Measurements from ENCODE around the gene MTUS2. TPM values are rescaled to one million over a fixed set of nuclear protein-coding genes. Genes with fewer than 3 reads are reported as not detected.

Gene MTUS2
- total RNA-seq, 1 donor from 2014 or later: under 0.01 TPM

DNA sequence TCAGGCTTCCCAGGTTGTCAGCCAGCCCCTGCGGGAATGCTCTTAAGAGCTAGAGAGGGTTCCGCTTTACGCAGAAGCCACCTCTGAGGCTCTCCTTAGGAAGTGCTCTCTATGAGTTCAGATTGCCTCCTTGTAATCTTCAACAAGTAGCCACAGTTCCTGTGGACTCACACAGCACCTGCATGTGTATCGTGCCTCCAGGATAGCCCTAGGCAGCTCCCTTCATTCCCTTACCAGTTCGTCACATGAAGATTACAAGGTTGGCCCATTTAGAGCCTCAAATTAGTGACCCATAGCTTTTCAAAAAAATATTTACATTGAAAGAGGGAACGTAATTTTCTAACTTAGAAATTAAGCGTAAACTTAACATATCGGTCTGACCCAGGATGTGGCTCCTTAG is 284.3 kb downstream of the MTUS2 start:
- DNase-seq (ENCODE audit: low read depth, low spot score): no peak

DNA sequence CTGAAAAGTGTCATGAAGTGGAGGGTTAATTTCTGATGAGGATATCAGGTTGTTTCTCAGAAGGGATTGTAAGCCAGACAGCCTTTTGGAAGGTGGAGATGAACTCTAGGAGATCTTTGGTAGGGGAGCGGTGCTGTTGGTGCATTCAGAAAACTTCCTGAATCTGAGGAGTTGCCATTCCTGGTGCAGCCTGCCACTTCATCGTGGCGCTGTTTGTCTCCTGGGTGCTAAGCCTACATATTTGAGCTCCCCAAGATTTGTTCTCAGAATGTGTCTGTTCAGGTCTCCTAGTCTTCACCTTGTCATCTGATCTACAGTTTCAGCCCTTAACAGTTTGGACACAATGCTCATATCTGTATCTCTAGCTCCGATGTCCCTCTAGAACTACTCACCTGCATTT is 285.6 kb downstream of the MTUS2 start:
- DNase-seq (ENCODE audit: low read depth, low spot score): no peak

DNA sequence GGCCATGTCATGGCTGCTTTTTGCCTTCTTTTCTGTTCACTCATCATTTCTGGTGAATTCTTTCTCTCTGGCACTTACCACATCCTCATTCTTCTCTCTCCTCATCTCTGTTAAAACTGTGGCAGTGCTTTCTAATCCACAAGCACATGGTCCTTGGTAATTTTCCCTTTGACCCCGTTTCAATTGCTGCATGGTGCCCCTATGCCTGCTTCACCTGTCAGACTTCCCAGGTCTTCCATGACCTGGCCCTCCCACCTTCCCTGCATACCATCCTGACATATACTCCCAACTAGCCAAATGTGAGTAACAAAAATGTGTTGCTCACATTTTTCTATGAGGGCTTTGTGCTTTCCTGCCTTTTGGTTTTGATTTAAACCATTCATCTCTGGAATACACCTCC is 286.5 kb downstream of the MTUS2 start:
- DNase-seq (ENCODE audit: low read depth, low spot score): no peak

DNA sequence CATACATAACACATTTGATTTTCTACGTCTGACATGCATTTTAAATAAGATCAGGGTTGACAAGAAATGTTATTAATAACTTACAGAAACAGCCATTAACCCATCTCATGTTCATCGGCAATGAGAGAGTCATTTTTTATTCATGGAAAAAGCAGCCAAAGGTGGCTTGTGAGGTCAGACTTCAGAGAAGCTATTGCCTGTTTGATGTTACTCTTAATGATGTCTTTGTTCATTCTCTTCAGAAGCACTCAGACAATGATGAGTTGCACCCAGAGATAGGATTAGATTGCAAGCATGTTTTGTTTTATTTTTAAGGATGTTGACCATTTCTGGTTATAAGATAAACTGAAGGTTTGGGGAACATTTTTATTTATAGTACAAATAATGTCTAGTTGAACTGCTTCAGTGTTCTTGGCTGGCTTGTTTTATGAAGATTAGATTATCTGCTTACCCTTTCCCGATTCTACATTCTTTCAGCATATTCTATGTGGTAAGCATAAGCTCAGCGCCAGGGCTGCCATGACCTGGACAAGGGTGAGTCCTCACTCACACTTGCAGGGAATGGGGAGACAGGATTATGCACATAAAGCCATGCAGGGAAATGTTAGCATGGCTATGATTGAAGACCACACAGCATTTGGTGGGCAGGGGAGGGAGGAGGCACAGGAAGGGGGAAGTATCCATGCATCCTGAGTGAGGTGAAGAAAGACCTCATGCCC is 288.1 kb downstream of the MTUS2 start:
- DNase-seq (ENCODE audit: low read depth, low spot score): no peak

GRCh38 chr13:29109987-29110386 is 289.8 kb downstream of the MTUS2 start:
- DNase-seq (ENCODE audit: low read depth, low spot score): no peak

- DNase-seq (ENCODE audit: low read depth, low spot score): no peak
These were observed 291.3 kb downstream of the MTUS2 start for GRCh38 chr13:29111446-29111845.

DNA sequence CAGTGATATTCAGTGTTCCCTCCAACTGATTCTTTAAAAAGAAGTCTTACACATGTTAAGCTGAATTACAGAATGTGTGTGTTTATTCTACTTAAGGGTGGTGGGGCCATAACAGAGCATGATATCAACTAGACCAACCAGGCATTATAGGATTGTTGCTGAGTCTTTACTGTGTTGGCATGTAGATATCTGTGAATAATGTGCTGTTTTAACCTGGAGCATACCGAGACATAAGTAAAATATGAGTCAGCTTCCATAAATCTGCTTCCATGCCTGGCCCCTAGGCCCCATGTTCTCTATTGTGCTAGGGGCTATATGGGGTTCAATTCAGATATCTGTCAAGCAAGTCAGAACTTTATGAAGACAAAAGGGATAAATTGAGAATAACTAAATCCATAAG is 295.7 kb downstream of the MTUS2 start:
- no peak for DNase-seq (ENCODE audit: low read depth, low spot score)

DNA sequence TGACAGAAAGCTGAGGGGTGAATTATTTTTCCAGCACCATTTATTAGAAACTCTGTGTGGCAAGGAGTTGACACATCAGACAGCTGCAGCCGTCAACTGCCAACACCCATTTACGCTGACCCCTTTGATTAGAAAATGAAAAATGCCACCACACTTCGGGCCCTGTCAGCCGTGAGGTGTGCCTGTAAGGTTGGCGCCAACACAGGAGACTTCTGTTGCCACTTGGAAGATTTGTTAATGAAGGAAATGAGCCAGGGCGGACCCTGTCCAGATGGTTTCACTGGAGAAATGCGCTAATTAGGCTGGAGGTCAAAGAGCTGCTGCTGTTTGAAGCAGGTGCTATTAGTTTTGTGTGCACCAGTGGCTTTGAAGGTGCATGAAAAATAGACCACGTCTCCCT is 297.5 kb downstream of the MTUS2 start:
- no peak for DNase-seq (ENCODE audit: low read depth, low spot score)

DNA sequence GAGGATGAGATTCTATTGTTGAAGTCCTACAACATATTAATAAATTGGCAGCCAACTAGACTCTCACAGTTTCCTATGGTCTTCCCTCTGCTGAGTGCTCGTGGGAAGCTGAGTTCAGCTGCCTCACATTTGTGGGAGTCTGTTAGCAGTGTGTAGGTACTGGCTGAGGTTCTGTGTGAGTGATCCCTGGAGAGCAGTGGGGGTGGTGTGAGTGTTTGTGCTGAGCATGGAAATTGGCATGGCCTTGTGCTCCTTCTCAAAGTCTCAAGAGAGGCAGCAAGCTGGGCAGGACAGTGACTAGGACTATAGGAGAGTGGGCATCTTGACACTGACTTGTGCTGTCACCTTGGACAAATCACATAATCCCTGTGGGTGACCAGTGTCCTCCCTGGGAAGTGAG is 298.3 kb downstream of the MTUS2 start:
- no peak for DNase-seq (ENCODE audit: low read depth, low spot score)

- DNase-seq (ENCODE audit: low read depth, low spot score): no peak
These were observed 305.2 kb downstream of the MTUS2 start for GRCh38 chr13:29125191-29125933.

DNA sequence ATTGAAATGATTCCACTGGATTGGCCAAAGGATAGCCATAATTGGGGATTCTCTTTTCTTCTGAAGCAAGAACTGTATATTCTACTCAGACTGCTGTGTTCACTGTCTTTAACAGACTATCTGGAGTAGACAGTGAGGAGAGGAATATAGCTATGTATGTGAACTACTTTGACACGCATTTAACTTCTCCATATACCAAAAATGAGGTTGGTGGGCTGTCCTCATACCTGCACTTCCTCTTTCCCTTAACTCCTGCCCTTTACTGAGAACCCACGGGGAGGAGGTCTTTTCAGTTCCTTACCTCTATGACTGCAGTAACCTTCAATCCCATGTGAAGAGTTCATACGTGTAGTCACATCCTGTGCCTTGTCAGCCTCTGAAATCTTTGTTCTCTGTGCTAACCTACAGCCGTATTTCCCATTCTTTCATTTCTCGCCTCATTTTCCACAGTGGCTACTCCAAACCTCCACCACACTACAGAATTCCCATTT is 305.8 kb downstream of the MTUS2 start:
- DNase-seq (ENCODE audit: low read depth, low spot score): no peak

GRCh38 chr13:29129616-29130015 is 309.5 kb downstream of the MTUS2 start:
- no peak for DNase-seq (ENCODE audit: low read depth, low spot score)

- no peak for DNase-seq (ENCODE audit: low read depth, low spot score)
These were observed 311.0 kb downstream of the MTUS2 start for GRCh38 chr13:29131159-29131558.

DNA sequence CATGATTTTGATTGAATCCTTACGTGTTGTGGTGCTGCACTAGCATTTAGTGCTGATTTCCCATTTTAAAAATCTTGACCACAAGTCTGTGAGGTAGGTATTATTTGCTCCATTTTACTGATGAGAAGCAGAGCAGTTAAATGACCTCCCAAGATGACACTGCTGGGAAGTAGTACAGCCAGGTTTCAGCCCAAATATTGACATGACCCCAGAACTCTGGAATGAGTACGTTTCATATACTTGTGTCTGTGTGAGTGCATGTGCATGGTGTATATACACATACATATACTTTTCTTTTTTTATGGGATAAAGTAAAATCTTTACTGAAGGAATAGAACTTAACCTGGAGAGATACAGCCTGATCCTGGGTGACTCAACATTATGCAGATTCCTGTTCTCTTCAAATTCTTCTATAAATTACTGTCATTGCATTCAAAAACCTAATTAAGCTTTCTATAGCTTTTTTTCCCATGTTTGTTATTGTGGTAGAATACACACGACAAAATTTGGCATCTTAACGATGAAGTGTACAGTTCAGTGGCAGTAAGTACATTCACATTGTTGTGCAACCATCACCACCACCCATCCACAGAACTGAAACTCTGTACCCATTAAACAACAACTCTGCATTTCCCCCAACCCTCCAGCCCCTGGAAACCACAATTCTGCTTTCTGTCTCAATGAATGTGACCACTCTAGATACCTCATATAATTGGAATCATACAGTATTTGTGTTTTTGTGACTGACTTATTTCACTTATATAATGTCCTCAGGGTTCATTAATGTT is 311.9 kb downstream of the MTUS2 start:
- DNase-seq (ENCODE audit: low read depth, low spot score): no peak

GRCh38 chr13:29136341-29136740 is 316.2 kb downstream of the MTUS2 start:
- DNase-seq (ENCODE audit: low read depth, low spot score): no peak

GRCh38 chr13:29137016-29137415 is 316.9 kb downstream of the MTUS2 start:
- DNase-seq (ENCODE audit: low read depth, low spot score): no peak

DNA sequence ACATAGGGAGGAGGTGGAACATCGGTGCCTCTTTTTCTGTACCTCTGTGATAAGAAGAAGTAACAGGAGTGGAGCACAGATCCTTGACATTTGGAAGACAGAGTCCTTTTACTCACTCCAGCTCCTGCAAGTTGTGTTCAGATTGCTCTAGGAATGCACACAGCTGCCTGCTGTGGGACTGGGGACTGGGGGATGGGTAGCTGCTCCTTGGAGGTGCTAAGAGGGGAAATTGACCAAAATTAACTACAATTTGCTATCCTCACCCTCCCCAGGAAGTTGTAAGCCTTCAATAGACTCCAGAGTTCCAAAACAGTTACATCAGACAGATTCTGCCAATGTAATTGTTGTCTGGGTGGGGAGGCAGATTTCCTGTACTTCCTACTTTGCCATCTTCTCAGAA is 317.9 kb downstream of the MTUS2 start:
- DNase-seq (ENCODE audit: low read depth, low spot score): no peak

- DNase-seq (ENCODE audit: low read depth, low spot score): no peak
These were observed 320.1 kb downstream of the MTUS2 start for GRCh38 chr13:29140277-29140676.

DNA sequence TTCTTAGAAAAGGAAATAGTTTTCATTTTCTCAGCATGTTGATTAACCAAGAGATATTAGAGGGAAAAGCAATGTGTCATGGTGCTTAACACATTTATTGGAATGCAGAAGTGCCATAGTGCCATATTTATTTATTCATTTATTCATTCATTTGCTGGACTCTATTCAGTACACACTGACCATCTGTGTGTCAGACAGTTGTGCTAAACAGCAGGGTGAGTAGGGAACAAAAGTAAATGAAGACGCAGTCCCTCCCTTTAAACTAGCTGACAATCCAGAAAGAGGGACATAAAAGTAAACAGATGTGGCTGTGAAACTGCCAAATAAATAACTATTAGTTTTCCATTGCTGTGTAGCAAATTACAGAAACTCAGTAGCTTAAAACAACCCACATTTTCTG is 323.7 kb downstream of the MTUS2 start:
- DNase-seq (ENCODE audit: low read depth, low spot score): no peak

DNA sequence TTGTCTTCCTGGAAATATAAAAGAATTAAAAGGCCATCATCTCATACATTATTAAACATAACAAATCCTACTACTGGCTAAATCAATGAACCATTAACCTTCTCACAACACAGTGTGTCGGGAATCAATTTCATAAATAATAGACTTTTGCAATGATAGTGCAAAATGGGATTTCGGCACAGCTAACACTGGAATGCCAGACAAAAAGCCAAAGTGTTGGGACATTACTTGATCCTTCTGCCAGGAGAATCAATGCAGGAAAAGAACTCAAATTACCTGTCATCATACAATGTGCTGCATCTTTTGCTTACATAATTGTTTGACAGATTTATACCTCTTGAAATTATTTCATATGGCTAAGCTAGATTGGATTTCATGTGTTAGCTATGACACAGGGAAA is 334.3 kb downstream of the MTUS2 start:
- no peak for DNase-seq (ENCODE audit: low read depth, low spot score)

GRCh38 chr13:29156136-29156535 is 336.0 kb downstream of the MTUS2 start:
- no peak for DNase-seq (ENCODE audit: low read depth, low spot score)

- no peak for DNase-seq (ENCODE audit: low read depth, low spot score)
These were observed 339.7 kb downstream of the MTUS2 start for GRCh38 chr13:29159871-29160270.
